Right atrium auricular region (tissue), 2 donors: ENCODE measurements around the gene SPINK5. TPM values are rescaled to one million over a fixed set of nuclear protein-coding genes. Genes with fewer than 3 reads are reported as not detected.

ENCODE experiments used
- DNase-seq: peaks from one replicate; pipeline ENCODE4 v3.0.0-alpha.2; 2019; ENCODE audit warnings: low spot score
- H3K27ac ChIP-seq, 2 donors: fragments of 200-600 bp; sonication (generic); 1 replicate in 1 of 2; 2 replicates in 1 of 2; pipeline ENCODE4 v1.5.1; 2016 to 2019
- H3K27me3 ChIP-seq, 2 donors: fragments of 200-600 bp; sonication (generic); one replicate each; pipeline versions ENCODE4 v1.5.1 to v1.6.0; 2017 to 2019
- H3K36me3 ChIP-seq: fragments of 200-600 bp; sonication (generic); one replicate; pipeline ENCODE4 v1.5.1; 2016
- H3K4me1 ChIP-seq, 2 donors: fragments of 200-600 bp; sonication (generic); one replicate each; pipeline versions ENCODE4 v1.5.1 to v1.6.0; 2017 to 2019
- H3K4me3 ChIP-seq, 2 donors: fragments of 200-600 bp; sonication (generic); 1 replicate in 1 of 2; 2 replicates in 1 of 2; pipeline ENCODE4 v1.5.1; 2017 to 2019; ENCODE audit warnings: mild to moderate bottlenecking in 1 of 2, moderate library complexity in 1 of 2
- H3K9me3 ChIP-seq, 2 donors: fragments of 200-600 bp; sonication (generic); one replicate each; pipeline ENCODE4 v1.5.1; 2019
- total RNA-seq, 2 donors: library from RNA; depleted of rRNA; stranded (reverse); fragments of >200 nt; gene quantifications; one replicate each; pipeline ENCODE4 v1.1.0, GENCODE V29; 2016
- TF ChIP-seq, protein P1 (sequence below), 2 donors: fragments of 200-600 bp; sonication (generic); IDR thresholded peaks; one replicate each; pipeline ENCODE4 v1.5.1; 2019; ENCODE audit warnings: antibody characterized with exemption in 2 of 2

SPINK5 gene
- total RNA-seq, 2 donors from 2014 or later = 1.8 to 2.3 TPM

GRCh38 chr5:148060881-148061280 lies 2.9 kb upstream of the SPINK5 start:
- H3K36me3 ChIP-seq = no peaks in the 10 kb centered on the region
- H3K27ac ChIP-seq = no peak overlapping the region
- no peak overlapping the region for H3K4me3 ChIP-seq
- no peak for DNase-seq
- H3K27me3 ChIP-seq = no peaks in the 10 kb centered on the region
- H3K4me1 ChIP-seq = no peaks in the 10 kb centered on the region
- H3K9me3 ChIP-seq = peaks cover 0 to 7% of the 10 kb centered on the region in 2 donors
- TF ChIP-seq, protein P1, sequence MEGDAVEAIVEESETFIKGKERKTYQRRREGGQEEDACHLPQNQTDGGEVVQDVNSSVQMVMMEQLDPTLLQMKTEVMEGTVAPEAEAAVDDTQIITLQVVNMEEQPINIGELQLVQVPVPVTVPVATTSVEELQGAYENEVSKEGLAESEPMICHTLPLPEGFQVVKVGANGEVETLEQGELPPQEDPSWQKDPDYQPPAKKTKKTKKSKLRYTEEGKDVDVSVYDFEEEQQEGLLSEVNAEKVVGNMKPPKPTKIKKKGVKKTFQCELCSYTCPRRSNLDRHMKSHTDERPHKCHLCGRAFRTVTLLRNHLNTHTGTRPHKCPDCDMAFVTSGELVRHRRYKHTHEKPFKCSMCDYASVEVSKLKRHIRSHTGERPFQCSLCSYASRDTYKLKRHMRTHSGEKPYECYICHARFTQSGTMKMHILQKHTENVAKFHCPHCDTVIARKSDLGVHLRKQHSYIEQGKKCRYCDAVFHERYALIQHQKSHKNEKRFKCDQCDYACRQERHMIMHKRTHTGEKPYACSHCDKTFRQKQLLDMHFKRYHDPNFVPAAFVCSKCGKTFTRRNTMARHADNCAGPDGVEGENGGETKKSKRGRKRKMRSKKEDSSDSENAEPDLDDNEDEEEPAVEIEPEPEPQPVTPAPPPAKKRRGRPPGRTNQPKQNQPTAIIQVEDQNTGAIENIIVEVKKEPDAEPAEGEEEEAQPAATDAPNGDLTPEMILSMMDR (IDR thresholded peaks at IDR 0.05) = no peak

- TF ChIP-seq, protein P1 (IDR thresholded peaks at IDR 0.05) = no peak
- Histone ChIP-seq H3K36me3 (no peaks in the 10 kb centered on the region), H3K9me3 (peaks cover 0 to under 1% of the 10 kb centered on the region in 2 donors), H3K27ac (no peak overlapping the region), H3K27me3 (no peaks in the 10 kb centered on the region), H3K4me3 (no peak overlapping the region), H3K4me1 (no peaks in the 10 kb centered on the region)
- no peak for DNase-seq
Measured at GRCh38 chr5:148070621-148071020, 6.8 kb downstream of the SPINK5 start.

DNA sequence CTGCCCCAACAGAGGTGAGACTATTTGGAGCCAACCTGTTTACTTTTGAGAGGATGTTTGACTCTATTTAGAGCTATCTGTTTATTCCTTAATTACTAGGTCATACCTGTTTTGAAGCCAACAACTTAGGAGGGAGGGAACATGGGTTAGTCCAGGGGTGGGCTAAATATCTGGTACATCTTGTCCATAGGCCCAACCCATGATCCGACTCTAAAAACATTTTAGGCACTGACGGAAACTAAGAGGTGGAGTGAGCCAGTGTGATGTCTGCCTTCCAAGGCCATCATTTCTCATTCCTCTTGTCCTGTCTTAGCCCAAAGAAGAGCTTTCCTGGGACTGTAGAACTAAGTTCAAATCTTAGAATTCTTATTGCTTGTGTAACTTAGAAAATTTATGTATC lies 8.4 kb downstream of the SPINK5 start:
- TF ChIP-seq, protein P1 (IDR thresholded peaks at IDR 0.05) = no peak
- Histone ChIP-seq H3K36me3 (no peaks in the 10 kb centered on the region), H3K27ac (no peak overlapping the region), H3K27me3 (no peaks in the 10 kb centered on the region), H3K9me3 (peaks cover 0 to 16% of the 10 kb centered on the region in 2 donors), H3K4me3 (no peak overlapping the region), H3K4me1 (no peaks in the 10 kb centered on the region)
- DNase-seq = no peak

DNA sequence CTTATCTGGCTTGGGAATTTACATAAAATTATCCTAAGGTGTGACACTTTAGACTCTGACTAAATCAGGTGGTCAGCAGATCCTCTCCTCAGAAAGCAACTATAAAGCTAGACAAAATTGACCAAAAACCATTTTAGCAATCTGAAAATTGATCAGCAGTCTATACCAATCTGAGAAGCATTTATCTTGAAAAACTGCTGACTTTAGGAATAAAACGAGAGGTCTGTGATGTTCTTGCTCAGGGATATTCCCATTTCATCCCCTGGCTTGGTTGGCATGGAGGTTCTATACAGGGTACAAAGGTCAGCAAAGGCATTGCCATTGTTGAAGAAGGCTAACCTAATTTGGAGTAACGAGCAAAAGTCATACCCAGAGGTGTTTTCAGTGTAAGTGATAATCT lies 11.7 kb downstream of the SPINK5 start:
- peaks cover 0 to 25% of the 10 kb centered on the region in 2 donors for H3K9me3 ChIP-seq
- TF ChIP-seq, protein P1 (IDR thresholded peaks at IDR 0.05) = no peak
- no peak for DNase-seq
- H3K36me3 ChIP-seq = no peaks in the 10 kb centered on the region
- no peaks in the 10 kb centered on the region for H3K4me1 ChIP-seq
- no peak overlapping the region for H3K4me3 ChIP-seq
- H3K27ac ChIP-seq = no peak overlapping the region
- no peaks in the 10 kb centered on the region for H3K27me3 ChIP-seq

DNA sequence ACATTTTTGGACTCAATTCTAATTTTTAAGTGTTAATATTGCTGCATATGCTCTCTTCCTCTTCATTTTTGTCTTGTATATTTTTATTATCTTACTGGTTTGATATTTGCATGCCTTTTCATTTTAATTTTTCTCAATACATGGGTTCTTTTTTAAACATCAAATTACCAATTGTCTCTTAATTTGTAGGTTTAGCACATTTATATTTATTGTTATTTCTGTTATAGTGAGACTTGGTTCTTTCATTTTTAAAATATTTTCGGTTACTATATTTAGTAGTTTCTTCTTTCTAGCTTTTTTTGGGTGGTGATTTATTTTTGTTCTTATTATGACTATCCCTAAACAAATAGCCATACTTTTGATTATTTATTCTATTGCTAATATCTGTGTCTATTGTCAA lies 19.4 kb downstream of the SPINK5 start:
- TF ChIP-seq, protein P1 (IDR thresholded peaks at IDR 0.05) = no peak
- DNase-seq = no peak
- H3K4me3 ChIP-seq = no peak overlapping the region
- no peaks in the 10 kb centered on the region for H3K36me3 ChIP-seq
- no peaks in the 10 kb centered on the region for H3K4me1 ChIP-seq
- no peak overlapping the region for H3K27ac ChIP-seq
- H3K9me3 ChIP-seq = no peaks in the 10 kb centered on the region
- no peaks in the 10 kb centered on the region for H3K27me3 ChIP-seq

DNA sequence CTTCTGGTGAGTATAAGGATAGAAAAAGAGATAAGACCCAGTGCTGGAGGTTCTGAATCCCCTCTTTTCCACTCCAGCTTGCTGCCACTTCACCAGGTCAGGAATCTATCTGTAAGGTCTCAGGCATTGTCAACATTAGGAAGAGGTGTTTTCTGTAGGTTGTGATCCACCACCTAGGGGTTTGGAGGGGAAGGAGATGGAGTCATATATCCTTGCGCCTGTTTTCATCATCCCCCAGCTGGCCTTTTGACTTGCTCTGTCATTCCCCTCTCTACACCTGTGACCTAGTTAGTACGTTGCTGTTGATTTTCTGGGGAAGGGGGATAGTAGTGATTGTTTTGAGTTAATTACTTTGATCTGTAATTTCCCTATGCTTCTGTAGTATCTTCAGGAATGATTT lies 20.5 kb downstream of the SPINK5 start:
- H3K27ac ChIP-seq = no peak overlapping the region
- H3K4me3 ChIP-seq = no peak overlapping the region
- TF ChIP-seq, protein P1 (IDR thresholded peaks at IDR 0.05) = no peak
- no peak for DNase-seq
- H3K4me1 ChIP-seq = no peaks in the 10 kb centered on the region
- no peaks in the 10 kb centered on the region for H3K9me3 ChIP-seq
- no peaks in the 10 kb centered on the region for H3K27me3 ChIP-seq
- no peaks in the 10 kb centered on the region for H3K36me3 ChIP-seq
